Keratinocyte (primary cell): ENCODE data around the gene C11orf86. TPM values are rescaled to one million over a fixed set of nuclear protein-coding genes. Genes with fewer than 3 reads are reported as not detected.

Experiments used
- DNase-seq: peaks from one replicate; pipeline ENCODE4 v3.0.0-alpha.2; 2011; ENCODE audit warnings: low read depth, missing footprints, low spot score
- FAIRE-seq: peaks from 2 replicates; lab custom pipeline; 2011; peaks lifted over from hg19 to GRCh38; lab: Jason Lieb, UNC
- H2AFZ ChIP-seq: 2 replicates; pipeline ENCODE4 v1.6.0; 2012; ENCODE audit warnings: low read length, control low read depth, inconsistent platforms; ENCODE audit not compliant: control insufficient read depth
- H3K27ac ChIP-seq: 2 replicates; pipeline ENCODE4 v1.5.1; 2011; ENCODE audit warnings: low read length; ENCODE audit not compliant: control insufficient read depth, insufficient read depth
- H3K27me3 ChIP-seq: 3 replicates; pipeline ENCODE4 v1.6.0; 2011; ENCODE audit warnings: low read length; ENCODE audit not compliant: control insufficient read depth, insufficient read depth; ENCODE audit errors: extremely low read depth
- H3K36me3 ChIP-seq, 2 experiments: 2 replicates in 1 of 2; 3 replicates in 1 of 2; pipeline ENCODE4 v1.5.1; 2011; ENCODE audit warnings: low read length in 2 of 2, mild to moderate bottlenecking in 1 of 2; ENCODE audit not compliant: control insufficient read depth in 2 of 2, insufficient read depth in 2 of 2; ENCODE audit errors: extremely low read depth in 1 of 2
- H3K4me1 ChIP-seq: 3 replicates; pipeline ENCODE4 v1.5.1; 2011; ENCODE audit warnings: low read length; ENCODE audit not compliant: control insufficient read depth, insufficient read depth; ENCODE audit errors: extremely low read depth
- H3K4me2 ChIP-seq: 3 replicates; pipeline ENCODE4 v1.6.0; 2011; ENCODE audit warnings: low read depth, low read length; ENCODE audit not compliant: control insufficient read depth, insufficient read depth; ENCODE audit errors: extremely low read depth
- H3K4me3 ChIP-seq, 3 experiments: fragments of 200-600 bp in 1 of 3; sonication (generic) in 1 of 3; 2 replicates in 2 of 3; 3 replicates in 1 of 3; pipeline ENCODE4 v1.5.1; 2011 to 2016; ENCODE audit warnings: low read length in 3 of 3, mild to moderate bottlenecking in 3 of 3, control low read depth in 2 of 3, inconsistent platforms in 1 of 3, low read depth in 1 of 3, mixed read lengths in 1 of 3, mixed run types in 1 of 3, moderate library complexity in 1 of 3; ENCODE audit not compliant: control insufficient read depth in 2 of 3, insufficient read depth in 2 of 3; ENCODE audit errors: extremely low read depth in 1 of 3
- H3K79me2 ChIP-seq: 2 replicates; pipeline ENCODE4 v1.6.0; 2012; ENCODE audit warnings: low read length; ENCODE audit not compliant: control insufficient read depth, insufficient read depth
- H3K9ac ChIP-seq: 3 replicates; pipeline ENCODE4 v1.6.0; 2011; ENCODE audit warnings: low read length; ENCODE audit not compliant: control insufficient read depth, insufficient read depth; ENCODE audit errors: extremely low read depth
- H3K9me1 ChIP-seq: 3 replicates; pipeline ENCODE4 v1.6.0; 2011; ENCODE audit warnings: low read length; ENCODE audit not compliant: control insufficient read depth, insufficient read depth; ENCODE audit errors: extremely low read depth
- H3K9me3 ChIP-seq: 2 replicates; pipeline ENCODE4 v1.5.1; 2012; ENCODE audit warnings: low read depth, low read length; ENCODE audit not compliant: control insufficient read depth
- H4K20me1 ChIP-seq: 3 replicates; pipeline ENCODE4 v1.6.0; 2011; ENCODE audit warnings: low read length; ENCODE audit not compliant: control insufficient read depth, insufficient read depth; ENCODE audit errors: extremely low read depth
- CTCF ChIP-seq, 3 experiments: IDR thresholded peaks in 1 of 3; conservative IDR thresholded peaks in 1 of 3; optimal IDR thresholded peaks in 1 of 3; 2 replicates in 2 of 3; 3 replicates in 1 of 3; pipeline versions ENCODE3 to v1.5.1; 2011; ENCODE audit warnings: low read length in 3 of 3, mild to moderate bottlenecking in 3 of 3, moderate library complexity in 2 of 3, control low read depth in 1 of 3, inconsistent platforms in 1 of 3; ENCODE audit not compliant: insufficient read depth in 2 of 3; ENCODE audit errors: extremely low read depth in 1 of 3
- EZH2 ChIP-seq: IDR thresholded peaks from one replicate; pipeline ENCODE4 v1.6.1; 2012; ENCODE audit warnings: inconsistent platforms, mild to moderate bottlenecking, low read length, moderate library complexity
- dilution Hi-C: fragments of 300-500 bp; cut with MboI; formaldehyde crosslinking; loops from one replicate; pipeline ENCODE4 v1.7.0; 2020; ENCODE audit warnings: low sequenced_read_pairs; ENCODE audit not compliant: extremely low pct_ligation_motif_present
- polyA plus RNA-seq, 5 experiments: library from polyadenylated mRNA; depleted of rRNA in 3 of 5; stranded (reverse) in 3 of 5; stranded (forward) in 1 of 5; unstranded in 1 of 5; fragments of >200 nt; gene quantifications; 1 replicate in 1 of 5; 2 replicates in 3 of 5; 3 replicates in 1 of 5; pipeline versions ENCODE4 v1.2.1 to v1.2.3, GENCODE V29; 2011 to 2012; ENCODE audit warnings: missing spikeins in 2 of 5, low read depth in 1 of 5, low replicate concordance in 1 of 5

The C11orf86 gene
- polyA plus RNA-seq, 1 donor (not counting 4 experiments of a cell fraction or from before 2014, with no cell fraction given) = not detected

- no peak overlapping the region for H3K9ac ChIP-seq
- H3K36me3 ChIP-seq = no peaks in the 10 kb centered on the region
- DNase-seq = no peak
- H3K9me1 ChIP-seq = no peaks in the 10 kb centered on the region
- H3K4me1 ChIP-seq = peaks cover 6% of the 10 kb centered on the region
- no peaks in the 10 kb centered on the region for H3K9me3 ChIP-seq
- no peaks in the 10 kb centered on the region for H3K27me3 ChIP-seq
- no peak for FAIRE-seq
- no peak overlapping the region for H3K4me3 ChIP-seq
- H3K27ac ChIP-seq = no peak overlapping the region
- TF ChIP-seq EZH2 = no peak
- TF ChIP-seq CTCF (optimal IDR thresholded peaks at IDR 0.05 in 1 of 3, IDR thresholded peaks at IDR 0.05 in 1 of 3, conservative IDR thresholded peaks at IDR 0.05 in 1 of 3; ENCODE audit: extremely low read depth in 1 of 3, insufficient read depth in 2 of 3, low read length in 3 of 3) = no peak
- dilution Hi-C loops = no loop called here
- no peaks in the 10 kb centered on the region for H4K20me1 ChIP-seq
- no peak overlapping the region for H2AFZ ChIP-seq
- H3K79me2 ChIP-seq = no peaks in the 10 kb centered on the region
- no peak overlapping the region for H3K4me2 ChIP-seq
Measured at GRCh38 chr11:66932543-66932942, 42.6 kb upstream of the C11orf86 start.

- no peaks in the 10 kb centered on the region for H3K9me1 ChIP-seq
- no peak overlapping the region for H3K9ac ChIP-seq
- no peak overlapping the region for H3K27ac ChIP-seq
- H4K20me1 ChIP-seq = no peaks in the 10 kb centered on the region
- H2AFZ ChIP-seq = no peak overlapping the region
- no peaks in the 10 kb centered on the region for H3K9me3 ChIP-seq
- H3K27me3 ChIP-seq = no peaks in the 10 kb centered on the region
- peaks cover 6% of the 10 kb centered on the region for H3K4me1 ChIP-seq
- no peak overlapping the region for H3K4me3 ChIP-seq
- FAIRE-seq (no peak), DNase-seq (no peak)
- H3K79me2 ChIP-seq = no peaks in the 10 kb centered on the region
- TF ChIP-seq CTCF (optimal IDR thresholded peaks at IDR 0.05 in 1 of 3, IDR thresholded peaks at IDR 0.05 in 1 of 3, conservative IDR thresholded peaks at IDR 0.05 in 1 of 3; ENCODE audit: extremely low read depth in 1 of 3, insufficient read depth in 2 of 3, low read length in 3 of 3) = no peak
- TF ChIP-seq EZH2 = no peak
- H3K36me3 ChIP-seq = no peaks in the 10 kb centered on the region
- no peak overlapping the region for H3K4me2 ChIP-seq
- dilution Hi-C loops = no loop called here
Measured at GRCh38 chr11:66933531-66933930, 41.6 kb upstream of the C11orf86 start.
